Thyroid gland (tissue), 4 donors: ENCODE measurements around the gene DMXL1.

Experiments
- POLR2A ChIP-seq, 2 donors: fragments of 450-650 bp; IDR thresholded peaks; one replicate each; pipeline ENCODE4 v1.6.1; 2017; ENCODE audit warnings: antibody characterized with exemption in 2 of 2, mild to moderate bottlenecking in 2 of 2, moderate library complexity in 1 of 2
- TF ChIP-seq, protein P1 (sequence below), 6 experiments: fragments of 200-600 bp in 3 of 6; fragments of 450-650 bp in 3 of 6; sonication (generic) in 3 of 6; IDR thresholded peaks; one replicate each; pipeline ENCODE4 v1.5.1; 2016 to 2019; ENCODE audit warnings: antibody characterized with exemption in 6 of 6, mild to moderate bottlenecking in 2 of 6, inconsistent platforms in 1 of 6, moderate library complexity in 1 of 6

DNA sequence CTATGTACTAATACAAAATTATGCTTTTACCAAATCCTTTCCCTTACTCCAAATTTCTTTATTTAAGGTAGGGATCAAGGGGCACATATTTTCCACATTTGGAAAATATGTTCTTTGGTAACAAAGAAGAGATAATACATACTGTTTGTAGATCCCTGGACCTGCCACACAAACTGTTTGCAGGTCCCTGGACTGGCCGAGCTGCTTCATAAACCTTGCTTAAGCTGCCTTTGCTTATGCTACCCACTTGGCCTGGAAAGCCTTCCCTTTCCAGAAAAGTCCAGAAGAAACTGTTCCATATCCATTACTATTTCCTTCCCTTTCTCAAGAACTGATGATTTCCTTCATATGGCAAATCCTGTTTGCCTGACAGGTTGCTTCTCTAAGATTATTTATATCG lies 22.6 kb upstream of the DMXL1 start:
- TF ChIP-seq, protein P1, sequence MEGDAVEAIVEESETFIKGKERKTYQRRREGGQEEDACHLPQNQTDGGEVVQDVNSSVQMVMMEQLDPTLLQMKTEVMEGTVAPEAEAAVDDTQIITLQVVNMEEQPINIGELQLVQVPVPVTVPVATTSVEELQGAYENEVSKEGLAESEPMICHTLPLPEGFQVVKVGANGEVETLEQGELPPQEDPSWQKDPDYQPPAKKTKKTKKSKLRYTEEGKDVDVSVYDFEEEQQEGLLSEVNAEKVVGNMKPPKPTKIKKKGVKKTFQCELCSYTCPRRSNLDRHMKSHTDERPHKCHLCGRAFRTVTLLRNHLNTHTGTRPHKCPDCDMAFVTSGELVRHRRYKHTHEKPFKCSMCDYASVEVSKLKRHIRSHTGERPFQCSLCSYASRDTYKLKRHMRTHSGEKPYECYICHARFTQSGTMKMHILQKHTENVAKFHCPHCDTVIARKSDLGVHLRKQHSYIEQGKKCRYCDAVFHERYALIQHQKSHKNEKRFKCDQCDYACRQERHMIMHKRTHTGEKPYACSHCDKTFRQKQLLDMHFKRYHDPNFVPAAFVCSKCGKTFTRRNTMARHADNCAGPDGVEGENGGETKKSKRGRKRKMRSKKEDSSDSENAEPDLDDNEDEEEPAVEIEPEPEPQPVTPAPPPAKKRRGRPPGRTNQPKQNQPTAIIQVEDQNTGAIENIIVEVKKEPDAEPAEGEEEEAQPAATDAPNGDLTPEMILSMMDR (IDR thresholded peaks at IDR 0.05) = no peak
- no peak for TF ChIP-seq POLR2A (IDR thresholded peaks at IDR 0.05)
